CD4-positive, alpha-beta T cell treated with Interferon gamma for 1 hour (primary cell): ENCODE measurements around the gene USPL1.

ENCODE experiments used
- DNase-seq: peaks from one replicate; pipeline ENCODE4 v3.0.0-alpha.2; 2020

The USPL1 gene

GRCh38 chr13:30664689-30665275 is 47.1 kb downstream of the USPL1 start:
- DNase-seq = no peak

GRCh38 chr13:30665638-30666037 is 47.9 kb downstream of the USPL1 start:
- DNase-seq = no peak

GRCh38 chr13:30666113-30666512 is 48.4 kb downstream of the USPL1 start:
- DNase-seq = no peak

GRCh38 chr13:30667014-30667413 is 49.3 kb downstream of the USPL1 start:
- no peak for DNase-seq

- DNase-seq = no peak
Observed at GRCh38 chr13:30668312-30668711, 50.6 kb downstream of the USPL1 start.

- no peak for DNase-seq
Observed at GRCh38 chr13:30671271-30671815, 53.6 kb downstream of the USPL1 start.

- peak; percentile 95 for DNase-seq
Observed at GRCh38 chr13:30673669-30674521, 56.2 kb downstream of the USPL1 start.

- no peak for DNase-seq
Observed at GRCh38 chr13:30675717-30676116, 58.0 kb downstream of the USPL1 start.

GRCh38 chr13:30676672-30677071 is 59.0 kb downstream of the USPL1 start:
- no peak for DNase-seq

GRCh38 chr13:30679483-30680330 is 62.0 kb downstream of the USPL1 start:
- peak; percentile 30 for DNase-seq

- no peak for DNase-seq
Observed at GRCh38 chr13:30681843-30682242, 64.1 kb downstream of the USPL1 start.

- DNase-seq = no peak
Observed at GRCh38 chr13:30685320-30685859, 67.7 kb downstream of the USPL1 start.

- no peak for DNase-seq
Observed at GRCh38 chr13:30685987-30686386, 68.3 kb downstream of the USPL1 start.

- DNase-seq = no peak
Observed at GRCh38 chr13:30687601-30688000, 69.9 kb downstream of the USPL1 start.

GRCh38 chr13:30689752-30690151 is 72.0 kb downstream of the USPL1 start:
- no peak for DNase-seq

GRCh38 chr13:30690282-30691188 is 72.8 kb downstream of the USPL1 start:
- peak; percentile 59 for DNase-seq

- no peak for DNase-seq
Observed at GRCh38 chr13:30692113-30692512, 74.4 kb downstream of the USPL1 start.

GRCh38 chr13:30696278-30697176 is 78.8 kb downstream of the USPL1 start:
- DNase-seq = no peak

- DNase-seq = no peak
Observed at GRCh38 chr13:30697177-30697953, 79.6 kb downstream of the USPL1 start.

GRCh38 chr13:30697996-30698401 is 80.3 kb downstream of the USPL1 start:
- no peak for DNase-seq
